ENCODE data around the gene TBC1D20.
"Not testable (repeated sequence)": the region's sequence is repeated elsewhere in the genome, so short reads cannot be mapped to it uniquely, and the experiment has no call there.

The TBC1D20 gene

DNA sequence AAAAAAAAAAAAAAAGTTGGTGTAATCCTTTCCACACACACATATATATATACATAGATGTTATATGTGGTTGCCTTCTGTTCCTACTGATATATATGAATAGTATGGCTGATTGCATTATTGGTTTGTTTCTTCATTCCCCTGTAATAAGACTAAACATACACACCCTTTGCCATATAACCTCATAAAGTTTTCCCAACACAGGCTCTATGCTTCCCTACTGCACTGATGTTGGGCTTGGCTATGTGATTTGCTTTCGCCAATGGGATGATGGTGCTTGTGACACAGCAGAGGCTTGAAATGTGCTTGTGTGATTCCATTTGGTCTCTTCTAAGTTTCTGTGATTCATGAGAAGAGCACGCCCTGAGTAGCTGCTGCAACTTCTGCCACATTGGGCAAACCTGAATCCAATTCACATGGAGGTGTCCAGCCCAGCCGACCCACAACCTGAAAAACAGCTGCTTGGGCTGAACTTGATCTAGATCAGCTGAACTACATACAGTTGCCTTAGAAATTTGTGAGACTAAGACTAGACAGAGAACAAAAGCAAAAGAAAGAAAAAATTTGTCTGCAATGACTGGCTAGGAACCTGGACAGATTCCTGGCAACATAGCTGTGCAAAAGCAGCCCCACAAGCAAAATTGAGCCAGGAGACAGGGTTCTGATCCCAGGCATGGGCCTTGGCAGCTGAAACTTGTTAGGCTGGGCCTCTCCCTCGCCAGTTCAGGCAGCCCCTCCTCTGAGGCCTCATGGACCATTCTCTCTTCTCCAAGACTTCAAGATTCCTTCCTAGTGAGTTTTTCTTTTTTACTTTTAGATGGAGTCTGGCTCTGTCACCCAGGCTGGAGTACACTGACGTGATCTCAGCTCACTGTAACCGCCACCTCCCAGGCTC is 13.4 kb upstream of the TBC1D20 start:
- DNase-seq, result no peak

DNA sequence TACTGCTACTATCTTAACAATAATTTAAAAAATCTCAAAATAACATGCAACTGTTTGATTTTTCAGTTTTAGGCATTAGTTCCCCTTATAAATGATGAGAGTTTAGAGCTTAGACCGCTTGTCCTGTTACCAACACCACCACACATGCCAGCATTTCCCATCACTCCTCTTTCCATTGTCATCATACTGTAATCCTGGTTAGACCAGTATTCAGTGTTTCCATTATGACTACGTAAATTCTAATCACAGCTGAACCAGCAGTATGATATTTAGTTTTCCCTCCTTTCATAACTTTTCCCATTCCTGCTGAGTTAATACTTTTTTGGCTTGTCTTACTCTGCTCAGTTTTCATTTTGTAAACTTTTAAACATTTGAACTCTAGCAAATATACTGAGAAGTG is 12.2 kb upstream of the TBC1D20 start:
- DNase-seq, result no peak

DNA sequence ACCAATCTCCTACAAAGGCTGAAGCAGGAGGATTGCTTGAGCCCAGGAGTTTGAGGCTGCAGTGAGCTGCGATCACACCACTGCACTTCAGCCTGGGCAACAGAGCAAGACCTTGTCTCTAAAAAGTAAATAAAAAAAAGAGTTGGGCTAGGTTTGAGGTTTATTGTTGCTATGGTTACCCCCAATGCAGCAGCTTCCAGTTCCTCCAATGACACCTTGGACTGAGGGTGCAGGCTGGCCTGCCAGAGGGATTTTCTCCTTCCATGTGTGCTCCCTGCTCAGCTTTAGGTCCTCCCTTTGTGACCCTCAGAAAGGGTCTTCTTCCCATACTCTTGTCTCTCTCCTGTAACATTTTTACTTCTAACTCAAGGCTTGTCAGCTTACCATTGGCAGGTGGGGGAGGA is 10.6 kb upstream of the TBC1D20 start:
- no peak for DNase-seq

DNA sequence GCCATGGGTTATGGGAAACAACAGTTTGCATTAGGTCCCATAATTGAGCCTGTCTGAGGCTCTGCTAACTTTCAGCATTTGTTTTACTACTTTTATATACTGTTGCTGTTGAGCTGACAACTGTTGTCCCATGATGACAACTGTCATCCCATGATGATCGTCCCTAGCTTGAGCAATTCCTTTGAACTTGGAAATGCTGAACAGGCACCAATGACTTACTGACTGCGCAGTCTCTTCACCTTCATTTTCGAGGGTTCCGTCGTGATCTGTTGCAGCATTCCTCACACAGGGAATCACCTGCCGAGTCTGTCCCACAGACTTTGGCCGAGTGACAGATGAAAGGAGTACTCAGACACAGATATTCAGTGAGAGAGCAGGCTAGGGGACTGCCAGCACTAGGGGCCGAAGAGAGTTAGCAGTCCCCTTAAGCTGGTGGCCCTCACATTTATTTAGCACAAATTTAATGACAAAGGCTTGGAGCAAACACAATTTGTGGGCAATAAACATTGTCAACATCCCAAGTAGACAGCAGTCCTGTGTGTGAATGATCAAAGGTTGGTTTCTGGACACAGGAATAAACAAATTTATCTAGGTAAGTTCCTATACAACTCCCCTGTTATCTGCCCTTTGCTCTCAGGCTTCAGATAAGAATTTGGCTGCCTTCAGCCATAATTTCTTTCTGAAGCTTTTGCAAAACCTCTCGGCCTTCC is 10.0 kb upstream of the TBC1D20 start:
- no peak for DNase-seq

DNA sequence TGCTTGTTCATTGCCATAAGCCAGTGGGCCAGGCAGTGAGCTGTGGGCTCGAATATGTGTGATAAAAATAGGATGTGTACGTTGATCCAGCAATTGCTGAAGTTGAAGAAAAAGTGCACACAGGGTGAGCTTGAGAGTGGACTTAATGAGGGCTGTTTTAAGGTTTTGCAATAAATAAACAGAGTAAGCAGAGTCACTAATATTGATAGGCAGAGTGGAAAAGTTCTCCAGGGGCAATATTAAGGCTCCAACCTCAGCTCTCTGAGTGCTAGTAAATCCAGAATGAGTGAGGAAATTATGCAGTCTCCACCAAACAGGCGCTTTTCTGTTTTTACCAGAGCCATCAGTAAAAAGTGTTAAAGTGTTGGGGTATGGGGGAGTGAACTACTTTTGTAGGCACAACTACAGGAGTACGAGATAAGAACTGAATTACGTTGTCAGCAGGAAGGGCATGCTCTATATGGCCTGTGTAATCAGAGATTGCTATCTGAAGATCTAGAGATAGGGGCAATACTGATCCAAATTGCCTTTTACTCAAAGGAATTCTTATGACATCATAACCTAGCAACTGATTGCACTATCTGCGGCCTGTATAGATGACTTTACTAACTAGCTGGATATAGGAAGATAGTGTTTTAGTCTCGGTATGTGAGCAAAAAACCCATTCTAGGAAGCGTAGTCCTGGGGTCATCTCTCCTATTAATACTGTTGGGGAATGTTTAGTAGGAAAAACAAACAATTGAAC is 7.6 kb upstream of the TBC1D20 start:
- no peak for DNase-seq

DNA sequence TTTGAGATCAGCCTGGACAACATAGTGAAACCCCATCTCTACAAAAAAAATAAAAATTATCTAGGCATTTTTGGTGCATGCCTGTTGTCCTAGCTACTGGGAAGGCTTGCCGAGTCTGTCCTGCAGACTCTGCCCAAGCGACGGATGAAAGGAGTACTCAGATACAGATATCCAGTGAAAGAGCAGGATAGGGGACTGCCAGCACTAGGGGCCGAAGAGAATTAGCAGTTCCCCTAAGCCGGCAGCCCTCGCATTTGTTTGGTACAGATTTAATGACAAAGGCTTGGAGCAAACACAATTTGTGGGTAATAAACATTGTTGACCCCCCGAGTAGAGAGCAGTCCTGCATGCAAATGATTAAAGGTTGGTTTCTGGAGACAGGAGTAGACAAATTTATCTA is 5.4 kb upstream of the TBC1D20 start:
- no peak for DNase-seq

DNA sequence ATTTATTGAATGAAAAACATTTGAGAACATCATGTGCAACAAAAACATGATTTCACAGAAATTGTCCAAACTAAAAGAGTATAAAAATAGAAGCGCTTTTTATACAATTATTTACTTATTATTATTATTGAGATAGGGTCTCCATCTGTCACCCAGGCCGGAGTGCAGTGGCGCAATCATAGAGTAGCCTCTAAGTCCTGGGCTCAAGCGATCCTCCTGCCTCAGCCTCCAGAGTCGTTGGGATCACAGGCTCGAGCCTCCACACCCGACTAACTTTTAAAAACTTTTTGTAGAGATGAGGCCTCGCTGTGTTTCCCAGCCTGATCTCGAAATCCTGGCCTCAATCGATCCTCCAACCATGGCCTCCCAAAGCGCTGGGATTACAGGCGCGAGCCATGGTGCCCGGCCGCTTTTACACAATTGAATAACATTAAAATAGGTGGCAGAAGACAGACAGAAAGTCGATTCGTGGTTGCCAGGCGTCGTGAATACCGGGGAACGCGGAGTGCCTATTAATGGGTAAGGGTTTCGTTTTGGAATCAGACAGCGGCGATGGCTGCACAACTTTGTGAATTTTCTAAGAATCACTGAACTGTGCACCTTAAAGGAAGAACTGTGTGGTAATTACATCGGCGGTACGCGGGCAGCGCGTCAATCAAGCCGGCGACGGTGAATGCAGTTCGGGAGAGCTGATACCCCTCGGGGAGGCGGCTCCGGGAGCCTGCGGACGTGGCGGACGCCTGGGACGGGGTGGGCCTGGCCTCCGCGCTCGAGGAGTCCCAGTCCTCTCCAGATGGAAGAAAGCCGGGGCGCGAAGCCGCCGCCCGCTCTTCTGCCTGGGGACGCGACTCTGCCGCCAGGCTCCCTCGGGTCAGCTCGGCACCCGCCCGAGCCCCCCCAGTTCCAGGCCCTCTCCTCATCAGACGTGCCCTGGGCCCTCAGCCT is 807 bp downstream of the TBC1D20 start:
- peak; percentile 69 for DNase-seq

DNA sequence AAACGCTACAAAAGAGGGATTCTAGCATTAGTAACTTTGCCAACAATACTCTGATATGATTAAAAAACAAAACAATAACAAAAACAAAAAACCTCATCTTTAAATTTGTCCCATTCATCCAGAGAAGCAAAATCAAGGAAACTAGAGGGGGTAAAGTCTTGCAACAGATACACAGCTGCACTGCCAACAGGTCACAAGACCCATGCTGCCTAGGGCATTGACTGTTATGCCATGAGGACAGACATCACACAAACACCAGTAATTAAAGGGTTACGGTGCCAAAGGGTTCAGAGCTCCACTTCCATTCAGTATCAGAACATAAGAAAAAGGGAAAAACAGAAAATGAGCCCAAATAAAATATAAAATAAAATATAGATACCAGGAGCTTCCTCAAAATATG is 1.6 kb downstream of the TBC1D20 start:
- DNase-seq, result no peak

DNA sequence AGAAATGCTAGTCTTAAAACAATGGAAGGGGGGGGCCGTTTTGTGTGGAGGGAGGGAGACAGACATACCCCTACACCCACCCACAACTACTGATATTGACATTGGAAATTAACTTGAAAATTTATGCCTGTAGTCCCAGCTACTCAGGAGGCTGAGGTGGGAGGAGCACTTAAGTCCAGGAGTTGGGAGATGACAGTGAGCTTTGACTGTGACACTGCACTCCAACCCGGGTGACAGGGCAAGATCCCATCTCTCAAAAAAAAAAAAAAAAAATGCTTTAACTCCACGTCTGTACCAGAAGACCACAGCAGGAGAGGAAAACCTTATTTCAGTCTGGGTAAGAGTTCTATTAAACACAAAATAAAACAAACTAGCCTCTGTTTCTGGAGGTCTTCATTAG is 2.2 kb downstream of the TBC1D20 start:
- DNase-seq, result no peak

DNA sequence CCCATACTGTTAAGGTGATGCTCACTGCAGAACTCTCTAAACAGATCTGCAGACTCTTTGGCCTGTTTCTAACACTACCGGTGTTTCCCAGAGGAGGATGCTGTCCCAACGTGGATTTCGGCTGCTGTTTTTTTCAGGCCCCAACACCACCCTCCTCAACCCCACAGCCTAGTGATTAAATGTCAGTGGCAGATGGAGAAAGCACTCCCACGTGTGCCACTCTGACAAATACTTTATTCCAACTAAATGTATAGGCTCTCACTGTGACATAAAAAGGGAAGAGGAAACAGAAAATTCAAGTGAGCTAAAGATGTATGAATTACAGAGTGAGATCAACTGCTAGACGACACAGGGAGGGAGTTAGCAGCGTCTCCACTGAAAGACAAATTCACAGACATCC is 3.6 kb downstream of the TBC1D20 start:
- DNase-seq, result peak; percentile 39

DNA sequence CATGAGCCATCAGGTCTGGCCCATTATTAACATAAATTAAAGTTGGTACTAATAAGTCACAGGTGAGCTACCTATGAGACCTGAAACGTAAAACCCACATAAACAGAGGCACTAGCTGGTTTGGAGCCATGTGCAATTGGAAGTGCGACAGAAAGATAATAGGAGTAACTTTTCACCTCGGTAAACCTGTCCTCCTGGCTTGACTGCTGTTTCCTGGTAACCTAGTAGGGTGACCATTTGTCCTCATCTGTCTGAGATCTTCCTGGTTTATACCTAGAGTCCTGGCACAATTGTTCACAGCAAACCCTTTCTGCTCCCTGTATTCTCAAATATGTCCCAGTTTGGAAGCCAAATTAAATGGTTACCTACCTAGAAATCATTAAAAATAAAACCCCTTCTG is 7.4 kb downstream of the TBC1D20 start:
- no peak for DNase-seq

DNA sequence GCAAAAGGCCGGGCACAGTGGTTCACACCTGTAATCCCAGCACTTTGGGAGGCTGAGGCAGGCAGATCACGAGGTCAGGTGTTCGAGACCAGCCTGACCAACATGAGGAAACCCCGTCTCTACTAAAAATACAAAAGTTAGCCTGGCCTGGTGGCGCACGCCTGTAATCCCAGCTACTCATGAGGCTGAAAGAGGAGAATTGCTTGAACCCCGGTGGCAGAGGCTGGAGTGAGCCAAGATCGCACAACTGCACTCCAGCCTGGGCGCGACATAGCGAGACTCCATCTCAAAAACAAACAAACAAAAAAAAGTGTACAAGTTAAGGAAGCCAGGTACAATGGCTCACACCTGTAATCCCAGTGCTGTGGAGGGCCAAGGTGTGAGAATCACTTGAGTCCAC is 10.3 kb downstream of the TBC1D20 start:
- not testable (repeated sequence) for DNase-seq

DNA sequence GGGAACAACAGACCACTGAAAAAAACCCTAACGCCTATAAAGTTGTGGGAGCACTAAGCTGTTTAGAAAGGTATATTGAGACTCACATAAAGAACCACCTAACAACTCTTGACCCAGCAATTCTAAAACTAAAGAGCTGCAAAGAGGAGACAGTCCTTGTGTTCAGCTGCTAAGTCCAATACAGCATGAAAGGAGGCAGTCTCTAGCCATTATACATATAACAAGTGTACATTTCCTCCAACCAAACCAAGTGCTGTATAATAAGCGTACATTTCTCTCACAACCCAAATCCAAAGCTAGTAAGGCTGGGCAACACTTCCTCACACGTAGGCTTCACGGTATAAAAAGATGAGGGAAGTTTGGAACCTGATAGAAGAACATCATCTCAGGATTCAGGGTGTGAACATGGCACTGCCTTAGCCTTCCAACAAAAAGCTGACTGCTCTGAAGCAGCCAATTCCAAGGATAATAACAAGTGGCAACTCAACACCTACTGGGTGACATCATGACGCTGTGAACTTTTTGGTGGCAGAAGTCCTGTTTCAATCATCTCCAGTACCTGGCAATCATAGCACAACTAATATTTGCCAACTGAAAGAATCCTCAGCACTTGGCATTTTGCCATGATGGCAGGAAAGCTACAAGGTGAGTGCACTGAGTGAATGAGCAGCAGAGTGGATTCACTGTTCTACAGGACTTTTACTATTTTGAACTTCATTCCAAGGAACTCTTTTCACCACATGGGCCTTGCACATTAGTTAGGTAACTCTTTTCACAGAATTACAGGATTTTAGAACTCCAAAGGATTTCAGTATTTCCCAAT is 16.6 kb downstream of the TBC1D20 start:
- DNase-seq, result no peak

DNA sequence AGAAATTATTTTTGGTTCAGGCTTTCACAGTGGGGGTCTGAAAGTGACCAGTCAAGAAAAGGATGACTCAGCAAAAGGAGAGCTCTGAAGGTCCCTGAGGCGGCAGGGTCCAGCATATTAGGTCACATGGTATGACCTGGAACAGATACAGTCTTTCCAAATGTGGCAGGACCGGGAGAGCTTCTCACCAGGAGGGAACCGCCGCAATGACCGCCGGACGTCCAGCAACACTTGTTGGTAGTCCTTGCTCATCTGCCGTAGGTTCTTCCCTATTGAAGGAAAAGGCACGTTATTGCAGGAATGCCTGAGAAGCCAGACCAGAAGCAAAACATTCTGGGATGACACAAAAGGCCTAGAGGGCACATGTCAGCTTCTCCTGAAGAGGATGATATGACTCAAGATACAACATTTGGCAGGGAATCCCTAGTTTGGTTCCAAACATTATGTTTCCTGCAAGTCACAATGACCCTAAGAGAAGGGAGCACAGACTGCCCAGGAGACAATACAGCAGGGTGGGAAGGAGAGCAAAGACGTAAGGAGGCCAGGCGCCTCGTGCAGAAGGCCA is 17.4 kb downstream of the TBC1D20 start:
- no peak for DNase-seq

DNA sequence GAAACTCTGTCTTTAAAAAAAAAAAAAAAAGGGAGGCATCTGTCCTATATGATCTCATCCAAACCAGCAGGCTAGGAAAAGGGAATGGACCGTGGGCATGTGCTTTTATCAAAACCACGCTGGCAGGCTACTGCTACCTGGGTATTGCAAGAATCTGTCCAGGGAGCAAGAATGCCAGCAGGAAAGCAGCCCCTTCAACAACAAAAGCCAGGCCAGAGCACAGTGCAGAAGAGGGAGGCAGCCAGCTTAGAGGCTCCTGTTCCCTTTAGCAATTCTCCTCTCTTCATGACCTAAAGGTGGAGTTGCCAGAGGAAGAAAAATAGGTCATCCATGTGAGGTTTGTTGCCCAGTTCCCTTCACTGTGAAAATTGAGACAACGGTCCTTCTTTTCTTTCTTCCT is 18.2 kb downstream of the TBC1D20 start:
- DNase-seq, result no peak

DNA sequence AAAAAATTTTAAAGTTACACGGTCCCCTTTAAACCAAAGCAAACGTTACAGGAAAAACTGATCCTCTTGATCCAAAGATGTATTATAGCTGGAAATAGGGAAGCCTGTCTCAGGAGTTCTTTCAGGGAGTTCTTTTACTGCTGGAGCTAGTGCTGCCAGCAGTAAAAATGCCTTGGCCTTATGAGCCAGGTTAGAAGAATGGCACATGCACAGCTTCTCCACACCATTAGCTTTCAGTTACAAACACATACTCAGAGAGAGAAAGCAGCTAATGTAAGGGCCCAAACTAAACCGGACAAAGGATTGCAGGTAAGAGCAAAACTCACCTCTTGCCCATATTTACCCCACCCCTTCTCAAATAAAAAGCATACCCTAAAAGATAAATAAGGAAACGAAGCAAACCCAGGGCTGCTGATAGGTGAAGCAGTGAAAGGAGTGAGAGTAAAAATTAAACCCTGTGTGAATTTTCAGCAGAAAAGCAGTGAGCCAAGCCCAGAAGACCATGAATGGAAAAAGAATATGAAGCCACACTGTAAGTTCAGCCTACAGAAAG is 19.0 kb downstream of the TBC1D20 start:
- DNase-seq, result no peak

DNA sequence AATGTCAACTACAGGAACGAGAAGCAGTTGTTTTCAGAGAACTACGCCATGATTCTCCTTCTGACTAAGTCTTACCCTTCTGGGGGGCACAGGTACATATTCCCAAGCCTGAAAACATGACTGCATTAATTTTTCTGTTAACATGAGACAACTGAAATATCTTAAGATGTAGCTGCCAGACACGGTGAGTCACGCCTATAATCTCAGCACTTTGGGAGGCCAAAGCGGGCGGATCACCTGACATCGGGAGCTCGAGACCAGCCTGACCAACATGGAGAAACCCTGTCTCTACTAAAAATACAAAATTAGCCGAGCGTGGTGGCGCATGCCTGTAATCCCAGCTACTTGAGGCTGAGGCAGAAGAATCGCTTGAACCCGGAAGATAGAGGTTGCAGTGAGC is 21.7 kb downstream of the TBC1D20 start:
- DNase-seq, result no peak

DNA sequence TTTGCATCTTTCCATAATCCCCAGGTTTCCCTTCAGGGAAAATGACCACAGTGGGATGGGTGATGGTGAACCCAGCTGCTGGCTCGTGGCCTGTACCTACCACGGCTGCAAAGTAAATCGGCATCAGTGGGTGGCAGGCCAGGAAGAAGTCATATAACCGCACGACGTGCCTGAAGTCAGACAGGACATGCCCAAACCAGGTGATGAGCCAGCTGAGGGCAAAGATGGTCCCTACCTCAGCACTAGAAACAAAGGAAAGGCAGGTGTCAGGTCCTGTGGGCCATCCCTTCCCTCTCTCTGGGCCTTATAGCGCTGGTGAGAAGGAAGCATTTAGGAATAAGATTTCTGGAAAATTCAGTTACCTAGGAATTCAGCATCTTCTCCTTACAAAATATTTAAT is 22.2 kb downstream of the TBC1D20 start:
- DNase-seq, result no peak

DNA sequence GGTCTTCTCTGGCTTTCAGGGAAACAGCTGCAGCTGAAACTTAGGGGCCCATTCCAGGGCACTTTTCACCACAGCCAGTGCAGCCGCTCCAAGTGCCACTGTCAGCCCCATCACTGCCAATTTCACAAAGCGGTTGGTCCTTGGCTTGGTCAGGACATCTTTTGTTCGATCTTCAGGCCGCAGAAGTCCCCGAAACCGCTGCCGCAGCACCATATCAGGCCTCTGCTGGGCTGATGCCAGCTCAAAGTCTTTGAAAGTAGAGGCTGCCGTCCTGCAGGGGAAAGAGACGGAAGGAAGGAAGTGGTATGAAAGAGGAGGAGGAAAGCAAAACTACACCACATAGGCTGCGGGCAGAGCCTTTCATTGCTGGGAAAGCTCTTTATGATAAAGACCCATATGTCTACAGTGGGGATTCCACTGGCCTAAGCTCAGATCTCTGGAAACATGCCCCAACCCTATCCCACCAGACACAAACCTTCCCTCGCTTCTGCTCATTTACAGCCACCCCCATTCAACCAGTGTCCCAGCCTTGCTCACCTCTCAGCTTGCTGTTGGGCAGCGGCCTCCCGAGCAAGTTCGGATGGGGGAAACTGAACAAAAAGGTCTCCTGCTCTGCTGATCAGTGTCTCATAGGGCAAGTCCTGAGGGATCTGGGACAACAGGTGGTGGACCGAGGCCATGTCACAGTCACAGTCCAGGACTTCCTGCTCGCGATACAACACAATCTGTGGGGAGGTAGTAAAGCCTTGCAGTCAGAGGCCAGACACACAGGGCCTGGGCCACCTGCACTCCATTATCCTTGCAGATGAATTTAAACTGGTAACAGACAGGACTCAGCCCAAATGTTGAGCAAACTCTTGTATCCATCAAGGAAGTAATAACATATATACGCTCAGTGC is 23.5 kb downstream of the TBC1D20 start:
- no peak for DNase-seq

All from NCI-H2171 (cell line).